ENCODE measurements around the gene SLFN14.
A peak's percentile ranks its signal among the peaks of the same experiment; 100 is the strongest.
"Not testable (repeated sequence)": the region's sequence is repeated elsewhere in the genome, so short reads cannot be mapped to it uniquely, and the experiment has no call there.

SLFN14 gene

GRCh38 chr17:35560703-35561102 lies at the start of gene SLFN14:
TSS of gene SLFN14 (minus strand) at chr17:35560819. CDS start at chr17:35558062, 2,757 bp downstream.
- no peak for DNase-seq

- DNase-seq = no peak
Measured at GRCh38 chr17:35609831-35610230, 49.2 kb upstream of the SLFN14 start.

GRCh38 chr17:35607239-35607847 lies 46.7 kb upstream of the SLFN14 start:
- no peak for DNase-seq

- DNase-seq = no peak
Measured at GRCh38 chr17:35605678-35606077, 45.1 kb upstream of the SLFN14 start.

GRCh38 chr17:35603674-35604073 lies 43.1 kb upstream of the SLFN14 start:
- no peak for DNase-seq

- no peak for DNase-seq
Measured at GRCh38 chr17:35597604-35598003, 37.0 kb upstream of the SLFN14 start.

- DNase-seq = no peak
Measured at GRCh38 chr17:35596530-35597233, 36.1 kb upstream of the SLFN14 start.

GRCh38 chr17:35596072-35596471 lies 35.5 kb upstream of the SLFN14 start:
- no peak for DNase-seq

- no peak for DNase-seq
Measured at GRCh38 chr17:35588196-35588920, 27.7 kb upstream of the SLFN14 start.

- peak; percentile 85 to 93 for DNase-seq
Measured at GRCh38 chr17:35587074-35587961, 26.7 kb upstream of the SLFN14 start, which contains the start of gene AP2B1. TSS of gene AP2B1 (plus strand) at chr17:35587322. CDS start at chr17:35594031, 6,709 bp downstream.

GRCh38 chr17:35586569-35587073 lies 26.0 kb upstream of the SLFN14 start:
- no peak for DNase-seq

- no peak for DNase-seq
Measured at GRCh38 chr17:35584061-35584460, 23.4 kb upstream of the SLFN14 start.

- DNase-seq = no peak
Measured at GRCh38 chr17:35578929-35579432, 18.4 kb upstream of the SLFN14 start.

- DNase-seq = peak; percentile 81 to 90
Measured at GRCh38 chr17:35578197-35578928, 17.7 kb upstream of the SLFN14 start, which contains the start of gene PEX12. TSS of gene PEX12 (minus strand) at chr17:35578571. CDS start at chr17:35578021, 550 bp downstream.

- no peak for DNase-seq
Measured at GRCh38 chr17:35577830-35578196, 17.2 kb upstream of the SLFN14 start.

- no peak for DNase-seq
Measured at GRCh38 chr17:35575759-35576158, 15.1 kb upstream of the SLFN14 start.

- DNase-seq = no peak
Measured at GRCh38 chr17:35569405-35569804, 8.8 kb upstream of the SLFN14 start.

- DNase-seq = no peak
Measured at GRCh38 chr17:35568561-35568960, 7.9 kb upstream of the SLFN14 start.

GRCh38 chr17:35566968-35567367 lies 6.3 kb upstream of the SLFN14 start:
- no peak for DNase-seq

GRCh38 chr17:35563181-35563580 lies 2.6 kb upstream of the SLFN14 start:
- DNase-seq = not testable (repeated sequence)

- no peak for DNase-seq
Measured at GRCh38 chr17:35559495-35560210, 966 bp downstream of the SLFN14 start.

Measured in NCI-H1930 (cell line).